GM12874 (cell line): Measurements from ENCODE around the gene LRRC74B.

ENCODE experiments used
- TF ChIP-seq, protein P1 (sequence below): IDR thresholded peaks from 2 replicates; pipeline ENCODE4 v1.5.1; 2011; ENCODE audit warnings: low read depth, mild to moderate bottlenecking, control low read depth, low read length, moderate library complexity; ENCODE audit not compliant: insufficient read depth

Gene LRRC74B

DNA sequence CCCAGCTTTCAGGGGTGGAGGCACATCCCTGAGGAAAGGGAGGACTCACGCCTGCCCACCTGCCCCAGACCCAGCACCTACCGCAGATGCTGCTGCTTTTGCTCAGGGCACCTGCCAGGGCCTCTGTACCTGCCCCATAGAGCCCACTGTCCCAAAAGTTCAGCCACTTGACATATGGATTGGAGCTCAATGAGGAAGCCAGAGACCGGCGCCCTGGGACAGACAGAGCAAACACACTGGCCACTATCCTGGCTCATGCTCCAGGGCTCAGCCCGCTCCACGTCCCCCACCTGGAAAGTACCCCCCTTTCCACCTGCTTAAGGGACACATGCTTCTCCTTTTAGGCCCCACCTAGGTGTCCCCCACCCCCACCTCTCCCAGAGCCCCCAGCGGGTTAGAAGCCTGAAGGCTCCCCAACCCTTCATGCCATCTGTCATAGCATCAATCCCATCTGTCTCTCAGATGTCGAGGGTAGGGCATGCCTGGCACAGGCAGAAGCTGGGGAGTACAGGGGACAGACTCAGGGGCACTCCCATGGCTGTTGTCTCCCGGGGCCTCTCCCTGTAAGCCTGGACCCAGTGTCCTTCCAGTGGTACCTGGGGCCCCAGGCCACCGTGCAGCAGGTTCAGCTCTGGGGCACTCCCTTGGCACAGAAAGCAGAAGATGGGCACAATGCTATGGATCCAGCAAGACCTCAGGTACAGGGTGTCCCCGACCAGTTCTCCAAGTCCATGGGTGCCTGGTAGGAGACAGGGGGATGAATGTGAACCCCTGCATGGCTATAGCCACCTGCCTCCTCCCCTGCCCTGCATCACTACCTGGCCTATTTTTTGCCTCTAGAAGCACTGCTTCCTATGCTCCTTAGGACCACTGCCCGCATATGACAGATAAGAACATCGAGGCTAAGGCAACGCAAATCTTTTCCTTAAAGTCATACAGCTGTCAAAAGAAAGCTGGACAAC, 33.0 kb upstream of the LRRC74B start:
- TF ChIP-seq, protein P1, sequence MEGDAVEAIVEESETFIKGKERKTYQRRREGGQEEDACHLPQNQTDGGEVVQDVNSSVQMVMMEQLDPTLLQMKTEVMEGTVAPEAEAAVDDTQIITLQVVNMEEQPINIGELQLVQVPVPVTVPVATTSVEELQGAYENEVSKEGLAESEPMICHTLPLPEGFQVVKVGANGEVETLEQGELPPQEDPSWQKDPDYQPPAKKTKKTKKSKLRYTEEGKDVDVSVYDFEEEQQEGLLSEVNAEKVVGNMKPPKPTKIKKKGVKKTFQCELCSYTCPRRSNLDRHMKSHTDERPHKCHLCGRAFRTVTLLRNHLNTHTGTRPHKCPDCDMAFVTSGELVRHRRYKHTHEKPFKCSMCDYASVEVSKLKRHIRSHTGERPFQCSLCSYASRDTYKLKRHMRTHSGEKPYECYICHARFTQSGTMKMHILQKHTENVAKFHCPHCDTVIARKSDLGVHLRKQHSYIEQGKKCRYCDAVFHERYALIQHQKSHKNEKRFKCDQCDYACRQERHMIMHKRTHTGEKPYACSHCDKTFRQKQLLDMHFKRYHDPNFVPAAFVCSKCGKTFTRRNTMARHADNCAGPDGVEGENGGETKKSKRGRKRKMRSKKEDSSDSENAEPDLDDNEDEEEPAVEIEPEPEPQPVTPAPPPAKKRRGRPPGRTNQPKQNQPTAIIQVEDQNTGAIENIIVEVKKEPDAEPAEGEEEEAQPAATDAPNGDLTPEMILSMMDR, result no peak

DNA sequence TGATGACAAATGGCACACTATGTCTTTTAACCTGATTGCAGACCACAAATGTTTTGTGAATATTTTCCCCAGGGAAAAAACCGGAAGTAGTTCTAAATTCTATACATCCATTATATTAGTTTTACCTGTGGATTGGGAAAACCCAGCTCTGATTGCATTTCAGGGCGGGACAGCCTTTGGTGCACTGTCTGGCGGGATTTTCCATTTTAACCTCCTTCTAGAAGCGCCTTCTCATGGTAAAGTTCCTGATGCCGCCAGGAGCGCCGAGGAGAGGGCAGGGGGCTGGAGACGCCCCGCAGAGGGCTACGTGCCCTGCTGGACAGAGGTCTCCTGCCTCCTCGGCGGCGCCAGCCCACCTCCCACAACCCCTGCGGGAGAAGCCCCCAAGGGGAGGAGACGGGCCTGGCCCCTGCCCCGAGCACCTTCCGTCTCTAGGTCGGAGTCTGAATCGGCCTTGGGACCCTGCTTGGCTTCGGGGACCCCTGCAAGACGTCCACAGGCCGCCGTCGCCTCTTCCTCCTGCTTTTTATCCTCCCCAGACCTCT, 32.0 kb upstream of the LRRC74B start:
- TF ChIP-seq, protein P1, result no peak

- TF ChIP-seq, protein P1, result no peak
Observed at GRCh38 chr22:21014202-21014725, 31.5 kb upstream of the LRRC74B start.

- TF ChIP-seq, protein P1, result no peak
Observed at GRCh38 chr22:21014726-21015465, 30.9 kb upstream of the LRRC74B start, which contains the start of gene P2RX6. TSS of gene P2RX6 (plus strand) at chr22:21015165. CDS start at chr22:21015175, 10 bp downstream.

- TF ChIP-seq, protein P1, result no peak
Observed at GRCh38 chr22:21015466-21016006, 30.2 kb upstream of the LRRC74B start.

- TF ChIP-seq, protein P1, result no peak
Observed at GRCh38 chr22:21016644-21017420, 28.9 kb upstream of the LRRC74B start.
